Measurements from ENCODE around the gene UCK1.

Gene UCK1

GRCh38 chr9:131475111-131475955 lies 55.7 kb downstream of the UCK1 start:
- no peak for DNase-seq

- no peak for DNase-seq
Observed at GRCh38 chr9:131474711-131475110, 56.4 kb downstream of the UCK1 start.

- no peak for DNase-seq
Observed at GRCh38 chr9:131473891-131474290, 57.2 kb downstream of the UCK1 start.

All from SIG-M5 (cell line).